CD14-positive monocyte (primary cell): ENCODE data around the gene CWH43. TPM values are rescaled to one million over a fixed set of nuclear protein-coding genes. Genes with fewer than 3 reads are reported as not detected.

Experiments
- DNase-seq, 3 donors: peaks; one replicate each; pipeline ENCODE4 v3.0.0-alpha.2; 2011 to 2022
- H2AFZ ChIP-seq: 2 replicates; pipeline ENCODE4 v1.6.0; 2012; ENCODE audit warnings: mild to moderate bottlenecking, low read depth, low read length, inconsistent platforms; ENCODE audit not compliant: insufficient read depth, poor library complexity, severe bottlenecking
- H3K27ac ChIP-seq, 2 donors: 1 replicate in 1 of 2; 2 replicates in 1 of 2; pipeline ENCODE4 v1.5.1; 2012 to 2013; ENCODE audit warnings: low read length in 2 of 2, control low read depth in 1 of 2, inconsistent platforms in 1 of 2, low read depth in 1 of 2, mild to moderate bottlenecking in 1 of 2
- H3K27me3 ChIP-seq, 2 donors: one replicate each; pipeline versions ENCODE4 v1.6.0 to v1.6.1; 2011 to 2013; ENCODE audit warnings: low read length in 2 of 2; ENCODE audit not compliant: control insufficient read depth in 2 of 2, insufficient read depth in 2 of 2
- H3K36me3 ChIP-seq, 2 donors: replicated peaks in 1 of 2; 1 replicate in 1 of 2; 2 replicates in 1 of 2; pipeline versions ENCODE4 v1.5.1 to v1.6.1; 2012 to 2013; ENCODE audit warnings: low read length in 2 of 2, control low read depth in 1 of 2, inconsistent platforms in 1 of 2, mild to moderate bottlenecking in 1 of 2; ENCODE audit not compliant: insufficient read depth in 2 of 2, control insufficient read depth in 1 of 2
- H3K4me1 ChIP-seq, 2 donors: 1 replicate in 1 of 2; 2 replicates in 1 of 2; pipeline versions ENCODE4 v1.5.1 to v1.6.1; 2012 to 2013; ENCODE audit warnings: low read length in 2 of 2, control low read depth in 1 of 2, inconsistent platforms in 1 of 2, mild to moderate bottlenecking in 1 of 2, moderate library complexity in 1 of 2; ENCODE audit not compliant: insufficient read depth in 2 of 2, control insufficient read depth in 1 of 2
- H3K4me2 ChIP-seq: replicated peaks from 2 replicates; pipeline ENCODE3; 2012; ENCODE audit warnings: low read length, moderate library complexity, mild to moderate bottlenecking; ENCODE audit not compliant: poor library complexity, severe bottlenecking; ENCODE audit errors: extremely low read depth
- H3K4me3 ChIP-seq, 3 experiments: fragments of 200-600 bp in 1 of 3; sonication (generic) in 1 of 3; replicated peaks in 1 of 3; 1 replicate in 2 of 3; 2 replicates in 1 of 3; pipeline ENCODE4 v1.5.1; 2011 to 2013; ENCODE audit warnings: low read length in 3 of 3, mild to moderate bottlenecking in 3 of 3, control low read depth in 2 of 3, low read depth in 2 of 3, inconsistent platforms in 1 of 3, moderate library complexity in 1 of 3
- H3K79me2 ChIP-seq: 2 replicates; pipeline ENCODE4 v1.6.0; 2012; ENCODE audit warnings: mild to moderate bottlenecking, control low read depth, inconsistent platforms, low read length, moderate library complexity; ENCODE audit not compliant: insufficient read depth
- H3K9ac ChIP-seq: 2 replicates; pipeline ENCODE4 v1.6.0; 2017; ENCODE audit warnings: low read length, mild to moderate bottlenecking; ENCODE audit not compliant: insufficient read depth, poor library complexity, severe bottlenecking
- H3K9me3 ChIP-seq, 2 donors: replicated peaks in 1 of 2; 1 replicate in 1 of 2; 2 replicates in 1 of 2; pipeline versions ENCODE4 v1.5.1 to v1.6.1; 2012 to 2013; ENCODE audit warnings: low read length in 2 of 2, control low read depth in 1 of 2; ENCODE audit not compliant: control insufficient read depth in 1 of 2, insufficient read depth in 1 of 2
- H4K20me1 ChIP-seq: 2 replicates; pipeline ENCODE4 v1.6.0; 2012; ENCODE audit warnings: mild to moderate bottlenecking, low read length, control low read depth, moderate library complexity; ENCODE audit not compliant: insufficient read depth
- H3K27ac Mint-ChIP-seq, 7 donors: one replicate each; pipeline ENCODE4 v1.8.0; 2020; ENCODE audit warnings: mild to moderate bottlenecking in 7 of 7, mixed read lengths in 7 of 7, moderate library complexity in 6 of 7, inconsistent platforms in 2 of 7
- H3K27me3 Mint-ChIP-seq, 3 donors: one replicate each; pipeline ENCODE4 v1.8.0; 2021 to 2022; ENCODE audit warnings: low read depth in 3 of 3, mild to moderate bottlenecking in 3 of 3, mixed read lengths in 3 of 3, moderate library complexity in 3 of 3, inconsistent platforms in 1 of 3
- H3K36me3 Mint-ChIP-seq, 2 donors: one replicate each; pipeline ENCODE4 v1.8.0; 2020; ENCODE audit warnings: mixed read lengths in 2 of 2, inconsistent platforms in 1 of 2, mild to moderate bottlenecking in 1 of 2
- H3K4me1 Mint-ChIP-seq: one replicate; pipeline ENCODE4 v1.8.0; 2020; ENCODE audit warnings: mild to moderate bottlenecking, mixed read lengths
- H3K4me3 Mint-ChIP-seq, 2 donors: one replicate each; pipeline ENCODE4 v1.8.0; 2020; ENCODE audit warnings: mild to moderate bottlenecking in 2 of 2, mixed read lengths in 2 of 2, moderate library complexity in 1 of 2
- H3K9me3 Mint-ChIP-seq, 7 donors: one replicate each; pipeline ENCODE4 v1.8.0; 2020 to 2022; ENCODE audit warnings: mixed read lengths in 7 of 7, mild to moderate bottlenecking in 6 of 7, moderate library complexity in 6 of 7, inconsistent platforms in 2 of 7
- CTCF ChIP-seq: fragments of 200-600 bp; IDR thresholded peaks from one replicate; pipeline ENCODE4 v1.8.0; 2022; ENCODE audit warnings: antibody characterized with exemption, mild to moderate bottlenecking
- WGBS: methylation state at CpG from one replicate; pipeline ENCODE4 v1.1.5; 2013; ENCODE audit warnings: missing lambda C conversion rate; ENCODE audit not compliant: insufficient coverage; 5-methylcytosine and 5-hydroxymethylcytosine counted together
- intact Hi-C, 2 donors: fragments of 100-400 bp; cut with micrococcal nuclease; formaldehyde crosslinking; loops; one replicate each; pipeline versions ENCODE4 v1.15.0 to v1.15.1; 2023
- polyA plus RNA-seq, 3 donors: library from polyadenylated mRNA; depleted of rRNA in 1 of 3; unstranded in 2 of 3; stranded (reverse) in 1 of 3; fragments of 300-500 nt in 2 of 3; fragments of >200 nt in 1 of 3; fragmentation: Illumina TruSeq in 2 of 3; gene quantifications; 1 replicate in 2 of 3; 2 replicates in 1 of 3; pipeline ENCODE4 v1.2.3, GENCODE V29; 2012 to 2021

Gene CWH43
- polyA plus RNA-seq, 3 donors = not detected

- Histone ChIP-seq H3K36me3 (no peaks in the 10 kb centered on the region), H3K4me1 (no peaks in the 10 kb centered on the region), H3K4me2 (no peak overlapping the region), H3K9me3 (peaks cover 0 to 5% of the 10 kb centered on the region in 2 donors), H3K27me3 (no peaks in the 10 kb centered on the region), H4K20me1 (no peaks in the 10 kb centered on the region), H3K79me2 (no peaks in the 10 kb centered on the region), H3K9ac (no peak overlapping the region), H3K4me3 (no peak overlapping the region), H3K27ac (no peak overlapping the region), H2AFZ (no peak overlapping the region)
- intact Hi-C loops = no loop called here
- Mint-ChIP-seq H3K4me1 (no peaks in the 10 kb centered on the region), H3K27me3 (peaks cover 3 to 5% (median 5%) of the 10 kb centered on the region in 3 donors), H3K9me3 (peaks cover 0 to 8% (median 1%) of the 10 kb centered on the region in 7 donors), H3K27ac (no peak overlapping the region), H3K4me3 (no peak overlapping the region), H3K36me3 (no peaks in the 10 kb centered on the region)
- no peak for TF ChIP-seq CTCF
- WGBS = no CpG with 5 or more reads among the region's 3 CpGs
- no peak for DNase-seq
These were observed 47.2 kb upstream of the CWH43 start for GRCh38 chr4:48938831-48939230.

- Histone ChIP-seq H3K36me3 (no peaks in the 10 kb centered on the region), H3K4me2 (no peak overlapping the region), H3K79me2 (no peaks in the 10 kb centered on the region), H3K9me3 (peaks cover 0 to 5% of the 10 kb centered on the region in 2 donors), H2AFZ (no peak overlapping the region), H4K20me1 (no peaks in the 10 kb centered on the region), H3K4me1 (no peaks in the 10 kb centered on the region), H3K27ac (no peak overlapping the region), H3K9ac (no peak overlapping the region), H3K4me3 (no peak overlapping the region), H3K27me3 (no peaks in the 10 kb centered on the region)
- Mint-ChIP-seq H3K36me3 (no peaks in the 10 kb centered on the region), H3K9me3 (peaks cover 0 to 8% (median 1%) of the 10 kb centered on the region in 7 donors), H3K27ac (no peak overlapping the region), H3K4me1 (no peaks in the 10 kb centered on the region), H3K4me3 (no peak overlapping the region), H3K27me3 (peaks cover 3 to 5% (median 5%) of the 10 kb centered on the region in 3 donors)
- no peak for DNase-seq
- TF ChIP-seq CTCF = no peak
- intact Hi-C loops = no loop called here
These were observed 46.3 kb upstream of the CWH43 start for GRCh38 chr4:48939785-48940184.
